GM19099 (cell line): Measurements from ENCODE around the gene ZIC2.

Experiments used
- POLR2A ChIP-seq: IDR thresholded peaks from 3 replicates; pipeline ENCODE4 v1.6.1; 2011; ENCODE audit warnings: low read depth; ENCODE audit not compliant: insufficient read length; ENCODE audit errors: extremely low read depth

The ZIC2 gene

GRCh38 chr13:99981735-99982035 lies at the start of gene ZIC2:
ZIC2 (plus strand) TSS chr13:99981784; CDS start chr13:99982065, 281 bp downstream.
- no peak for TF ChIP-seq POLR2A

- TF ChIP-seq POLR2A = no peak
Observed at GRCh38 chr13:99932912-99933311, 48.7 kb upstream of the ZIC2 start.

GRCh38 chr13:99935772-99936171 lies 45.8 kb upstream of the ZIC2 start:
- TF ChIP-seq POLR2A = no peak

GRCh38 chr13:99938635-99939034 lies 42.9 kb upstream of the ZIC2 start:
- no peak for TF ChIP-seq POLR2A

- no peak for TF ChIP-seq POLR2A
Observed at GRCh38 chr13:99941086-99941485, 40.5 kb upstream of the ZIC2 start.

- no peak for TF ChIP-seq POLR2A
Observed at GRCh38 chr13:99941911-99942310, 39.7 kb upstream of the ZIC2 start.

- TF ChIP-seq POLR2A = no peak
Observed at GRCh38 chr13:99944102-99944501, 37.5 kb upstream of the ZIC2 start.

- TF ChIP-seq POLR2A = no peak
Observed at GRCh38 chr13:99944606-99945005, 37.0 kb upstream of the ZIC2 start.

- TF ChIP-seq POLR2A = no peak
Observed at GRCh38 chr13:99947666-99948065, 33.9 kb upstream of the ZIC2 start.

- no peak for TF ChIP-seq POLR2A
Observed at GRCh38 chr13:99948411-99948810, 33.2 kb upstream of the ZIC2 start.

GRCh38 chr13:99948907-99949678 lies 32.5 kb upstream of the ZIC2 start:
- no peak for TF ChIP-seq POLR2A

GRCh38 chr13:99949679-99950413 lies 31.7 kb upstream of the ZIC2 start:
- no peak for TF ChIP-seq POLR2A

- no peak for TF ChIP-seq POLR2A
Observed at GRCh38 chr13:99953138-99953755, 28.3 kb upstream of the ZIC2 start.

- TF ChIP-seq POLR2A = no peak
Observed at GRCh38 chr13:99955107-99955746, 26.4 kb upstream of the ZIC2 start.

- no peak for TF ChIP-seq POLR2A
Observed at GRCh38 chr13:99955747-99956472, 25.7 kb upstream of the ZIC2 start.
